ENCODE measurements around the gene CD3E. TPM values are rescaled to one million over a fixed set of nuclear protein-coding genes. Genes with fewer than 3 reads are reported as not detected.

The CD3E gene
- polyA plus RNA-seq, 1 donor from 2014 or later: 31.4 TPM

DNA sequence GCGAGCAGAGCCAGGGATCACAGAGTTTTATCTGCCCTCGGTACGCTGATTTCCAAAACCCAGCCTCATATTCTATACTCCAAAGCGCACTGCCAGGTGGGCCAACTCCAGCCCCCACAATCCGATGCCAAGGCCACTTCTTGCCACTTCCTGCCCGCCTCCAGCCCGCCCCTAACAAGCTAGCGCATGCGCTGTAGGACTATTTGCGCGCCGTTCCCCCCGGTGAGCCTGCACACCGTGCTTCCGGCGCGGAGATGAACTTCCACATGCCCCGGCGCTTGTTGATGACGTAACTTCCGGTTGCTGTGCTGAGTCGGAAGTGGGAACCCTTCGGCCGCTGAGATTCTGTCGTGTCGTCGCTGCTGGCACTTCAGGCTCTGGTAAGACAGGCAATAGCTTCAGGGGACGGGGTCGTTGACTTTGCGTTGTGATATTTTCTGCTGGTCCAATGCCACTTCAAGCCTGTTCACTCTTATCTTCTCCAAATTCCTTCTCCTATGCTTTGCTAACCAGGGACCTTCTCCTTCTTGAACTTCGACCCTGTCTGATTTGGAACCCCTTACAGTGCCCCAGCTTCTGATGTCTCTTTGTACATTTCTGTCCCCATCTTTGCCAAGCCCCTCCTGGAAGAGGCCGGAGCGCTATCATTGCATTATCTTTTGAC lies 54.9 kb downstream of the CD3E start, which contains the start of gene UBE4A:
Gene UBE4A, plus strand, starts transcription at position 306 of the 664 bp plus-strand sequence. CDS start 5,481 bp downstream, outside the sequence.
- Mint-ChIP-seq H3K36me3 (peaks cover 5% of the 10 kb centered on the region), H3K4me3 (peak within 1 kb of the TSS; percentile 96 to 99 (median 98)), H3K9me3 (peaks cover 0 to 3% (median 0%) of the 10 kb centered on the region in 3 donors), H3K27ac (peak within 1 kb of the TSS; percentile 98 to 100 (median 99)), H3K4me1 (peaks cover 21 to 37% (median 30%) of the 10 kb centered on the region in 3 donors), H3K27me3 (no peaks in the 10 kb centered on the region)

DNA sequence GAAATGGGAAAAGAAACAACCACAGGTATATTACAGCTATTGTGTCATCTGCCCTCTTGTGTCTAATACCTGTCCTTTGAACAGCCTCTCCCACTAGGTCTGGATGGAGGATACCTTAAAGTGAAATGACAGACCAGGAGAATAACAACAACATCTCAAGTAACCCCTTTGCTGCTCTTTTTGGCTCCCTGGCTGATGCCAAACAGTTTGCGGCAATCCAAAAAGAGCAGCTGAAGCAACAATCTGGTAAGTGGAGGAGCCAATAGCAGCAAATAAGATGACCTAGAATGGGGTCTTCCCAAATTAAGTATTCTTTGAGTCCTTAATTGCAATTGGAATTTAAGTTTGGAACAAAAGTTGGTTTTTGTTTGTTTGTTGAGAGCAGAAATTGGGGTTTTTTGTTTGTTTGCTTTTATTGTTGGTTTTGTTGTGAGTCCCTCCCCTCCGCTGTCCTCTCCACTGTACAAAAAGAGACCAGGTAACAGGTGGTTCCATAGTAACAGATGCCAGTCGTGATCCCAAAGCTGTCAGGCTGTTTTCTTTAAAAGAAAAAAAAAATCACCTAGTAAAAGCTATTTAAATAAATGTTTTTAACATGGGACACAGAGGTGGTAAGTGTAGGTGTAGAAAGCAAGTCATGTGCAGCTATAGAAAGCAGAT lies 60.6 kb downstream of the CD3E start:
- Mint-ChIP-seq H3K4me1 (peaks cover 14 to 23% (median 22%) of the 10 kb centered on the region in 3 donors), H3K27ac (no peak overlapping the region), H3K27me3 (no peaks in the 10 kb centered on the region), H3K9me3 (no peaks in the 10 kb centered on the region), H3K4me3 (no peak overlapping the region), H3K36me3 (peaks cover 7% of the 10 kb centered on the region)

Other genes with a start within 250 kb of the CD3E start
- gene TMPRSS4, start 227.7 kb upstream of the CD3E start, polyA plus RNA-seq: not detected
- gene SMIM35, start 217.8 kb upstream of the CD3E start, polyA plus RNA-seq: 0.38 TPM
- not detected for gene SCN4B, start 151.9 kb upstream of the CD3E start, polyA plus RNA-seq
- gene SCN2B, start 128.1 kb upstream of the CD3E start, polyA plus RNA-seq: not detected
- gene JAML, start 79.7 kb upstream of the CD3E start, polyA plus RNA-seq: 5.9 TPM
- 0.95 TPM for gene MPZL3, start 52.4 kb upstream of the CD3E start, polyA plus RNA-seq
- gene MPZL2, start 40.4 kb upstream of the CD3E start, polyA plus RNA-seq: not detected
- gene CD3D, start 38.0 kb downstream of the CD3E start, polyA plus RNA-seq: 31.6 TPM
- gene CD3G, start 39.6 kb downstream of the CD3E start, polyA plus RNA-seq: 12.9 TPM
- 18.3 TPM for gene UBE4A, start 54.9 kb downstream of the CD3E start, polyA plus RNA-seq
- 547 TPM for gene ATP5MG, start 96.9 kb downstream of the CD3E start, polyA plus RNA-seq
- gene KMT2A, start 131.8 kb downstream of the CD3E start, polyA plus RNA-seq: 23.6 TPM
- gene TTC36, start 222.7 kb downstream of the CD3E start, polyA plus RNA-seq: 0.55 TPM
- gene TMEM25, start 226.5 kb downstream of the CD3E start, polyA plus RNA-seq: 11.2 TPM

Data from IgD-negative memory B cell (primary cell).